ENCODE results near the gene RSPH1.

DNA sequence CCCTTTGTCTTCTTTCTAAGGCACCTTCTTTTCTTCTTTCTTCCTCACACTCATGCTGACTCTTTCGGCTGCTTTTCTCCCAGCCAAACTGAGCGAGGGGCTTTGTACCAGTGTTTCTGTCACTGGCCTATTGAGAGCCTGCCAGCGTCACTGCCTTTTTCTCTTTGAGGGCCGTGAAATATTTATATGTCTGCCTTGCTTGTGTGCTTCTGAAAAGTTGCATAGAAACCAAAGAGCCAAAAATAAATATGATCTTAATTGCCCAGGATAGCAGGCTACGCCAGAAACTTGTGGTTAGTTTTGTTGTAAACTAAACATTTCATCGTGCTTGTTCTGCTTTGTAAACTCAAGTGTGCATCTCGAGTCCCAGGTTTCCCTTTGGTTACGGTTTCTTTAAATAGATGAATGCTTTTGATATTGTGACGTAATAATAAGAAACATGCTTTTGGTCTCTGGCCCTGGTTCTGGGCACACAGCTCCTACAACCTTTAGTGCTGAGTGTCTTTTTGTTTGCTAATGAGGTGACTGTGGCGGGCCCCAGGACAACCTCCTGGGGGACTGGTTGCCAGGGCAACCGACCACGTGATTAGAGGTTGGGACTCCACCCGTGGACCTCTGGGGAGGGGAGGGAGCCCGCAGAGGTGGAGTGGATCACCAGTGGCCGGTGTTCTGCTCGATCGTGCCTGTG, 28.5 kb upstream of the RSPH1 start:
- TF ChIP-seq CREB1 (IDR thresholded peaks at IDR 0.05; ENCODE audit: low read depth) (no peak), RAD21 (IDR thresholded peaks at IDR 0.05; ENCODE audit: low read depth) (no peak), TCF12 (IDR thresholded peaks at IDR 0.05; ENCODE audit: low read depth) (no peak), YY1 (IDR thresholded peaks at IDR 0.05; ENCODE audit: low read depth) (no peak), EP300 (IDR thresholded peaks at IDR 0.05; ENCODE audit: borderline replicate concordance) (no peak), CEBPB (IDR thresholded peaks at IDR 0.05) (no peak), EGR1 (IDR thresholded peaks at IDR 0.05) (no peak), FOXM1 (IDR thresholded peaks at IDR 0.05; ENCODE audit: borderline replicate concordance, low read depth) (no peak)
- TF ChIP-seq, protein P1, sequence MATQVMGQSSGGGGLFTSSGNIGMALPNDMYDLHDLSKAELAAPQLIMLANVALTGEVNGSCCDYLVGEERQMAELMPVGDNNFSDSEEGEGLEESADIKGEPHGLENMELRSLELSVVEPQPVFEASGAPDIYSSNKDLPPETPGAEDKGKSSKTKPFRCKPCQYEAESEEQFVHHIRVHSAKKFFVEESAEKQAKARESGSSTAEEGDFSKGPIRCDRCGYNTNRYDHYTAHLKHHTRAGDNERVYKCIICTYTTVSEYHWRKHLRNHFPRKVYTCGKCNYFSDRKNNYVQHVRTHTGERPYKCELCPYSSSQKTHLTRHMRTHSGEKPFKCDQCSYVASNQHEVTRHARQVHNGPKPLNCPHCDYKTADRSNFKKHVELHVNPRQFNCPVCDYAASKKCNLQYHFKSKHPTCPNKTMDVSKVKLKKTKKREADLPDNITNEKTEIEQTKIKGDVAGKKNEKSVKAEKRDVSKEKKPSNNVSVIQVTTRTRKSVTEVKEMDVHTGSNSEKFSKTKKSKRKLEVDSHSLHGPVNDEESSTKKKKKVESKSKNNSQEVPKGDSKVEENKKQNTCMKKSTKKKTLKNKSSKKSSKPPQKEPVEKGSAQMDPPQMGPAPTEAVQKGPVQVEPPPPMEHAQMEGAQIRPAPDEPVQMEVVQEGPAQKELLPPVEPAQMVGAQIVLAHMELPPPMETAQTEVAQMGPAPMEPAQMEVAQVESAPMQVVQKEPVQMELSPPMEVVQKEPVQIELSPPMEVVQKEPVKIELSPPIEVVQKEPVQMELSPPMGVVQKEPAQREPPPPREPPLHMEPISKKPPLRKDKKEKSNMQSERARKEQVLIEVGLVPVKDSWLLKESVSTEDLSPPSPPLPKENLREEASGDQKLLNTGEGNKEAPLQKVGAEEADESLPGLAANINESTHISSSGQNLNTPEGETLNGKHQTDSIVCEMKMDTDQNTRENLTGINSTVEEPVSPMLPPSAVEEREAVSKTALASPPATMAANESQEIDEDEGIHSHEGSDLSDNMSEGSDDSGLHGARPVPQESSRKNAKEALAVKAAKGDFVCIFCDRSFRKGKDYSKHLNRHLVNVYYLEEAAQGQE (IDR thresholded peaks at IDR 0.05; ENCODE audit: low read depth): no peak
- TF ChIP-seq, protein P2, sequence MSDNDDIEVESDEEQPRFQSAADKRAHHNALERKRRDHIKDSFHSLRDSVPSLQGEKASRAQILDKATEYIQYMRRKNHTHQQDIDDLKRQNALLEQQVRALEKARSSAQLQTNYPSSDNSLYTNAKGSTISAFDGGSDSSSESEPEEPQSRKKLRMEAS (IDR thresholded peaks at IDR 0.05): no peak
